Neural cell (in vitro differentiated cells): ENCODE measurements around the gene MAP7D1.

Source experiments
- EP300 ChIP-seq: fragments of 450-650 bp; conservative IDR thresholded peaks from 2 replicates; pipeline ENCODE4 v1.6.1; 2014; ENCODE audit warnings: antibody characterized with exemption, mild to moderate bottlenecking, moderate library complexity; ENCODE audit not compliant: poor library complexity, severe bottlenecking
- EZH2 ChIP-seq: fragments of 200-600, 300-800 bp; shearing (Covaris generic), sonication (generic); IDR thresholded peaks from 2 replicates; pipeline ENCODE4 v1.6.1; 2014; ENCODE audit warnings: antibody characterized with exemption, low read length, borderline replicate concordance, mild to moderate bottlenecking; ENCODE audit not compliant: insufficient read depth, poor library complexity, severe bottlenecking
- POLR2AphosphoS5 ChIP-seq: IDR thresholded peaks from 2 replicates; pipeline ENCODE4 v1.6.1; 2012
- SMC3 ChIP-seq: fragments of 450-650 bp; conservative IDR thresholded peaks from 2 replicates; pipeline ENCODE4 v1.6.1; 2014; ENCODE audit warnings: antibody characterized with exemption, mild to moderate bottlenecking, moderate library complexity; ENCODE audit not compliant: poor library complexity
- TAF1 ChIP-seq: IDR thresholded peaks from 2 replicates; pipeline ENCODE4 v1.6.1; 2012; ENCODE audit warnings: low read depth
- TF ChIP-seq, protein P1 (sequence below): fragments of 450-650 bp; IDR thresholded peaks from 2 replicates; pipeline ENCODE4 v1.5.1; 2014; ENCODE audit warnings: antibody characterized with exemption, mild to moderate bottlenecking, moderate library complexity; ENCODE audit not compliant: poor library complexity, severe bottlenecking

DNA sequence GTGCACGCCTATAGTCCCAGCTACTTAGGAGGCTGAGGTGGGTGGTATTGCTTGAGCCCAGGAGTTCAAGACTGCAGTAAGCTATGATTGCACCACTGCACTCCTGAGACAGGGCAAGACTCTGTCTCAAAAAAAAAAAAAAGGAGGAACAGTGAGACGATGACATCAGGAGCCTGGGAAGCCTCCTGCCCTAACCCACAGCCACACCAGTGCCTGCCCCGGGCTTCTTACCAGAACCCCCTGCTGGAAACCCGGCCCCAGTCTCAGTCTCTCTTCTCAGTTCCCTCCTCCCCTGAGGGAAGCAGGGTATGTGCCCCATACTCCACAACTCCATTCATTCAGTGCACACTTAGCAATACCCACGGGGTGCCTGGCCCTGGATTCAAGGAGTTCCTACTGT lies 40.0 kb upstream of the MAP7D1 start:
- TF ChIP-seq, protein P1, sequence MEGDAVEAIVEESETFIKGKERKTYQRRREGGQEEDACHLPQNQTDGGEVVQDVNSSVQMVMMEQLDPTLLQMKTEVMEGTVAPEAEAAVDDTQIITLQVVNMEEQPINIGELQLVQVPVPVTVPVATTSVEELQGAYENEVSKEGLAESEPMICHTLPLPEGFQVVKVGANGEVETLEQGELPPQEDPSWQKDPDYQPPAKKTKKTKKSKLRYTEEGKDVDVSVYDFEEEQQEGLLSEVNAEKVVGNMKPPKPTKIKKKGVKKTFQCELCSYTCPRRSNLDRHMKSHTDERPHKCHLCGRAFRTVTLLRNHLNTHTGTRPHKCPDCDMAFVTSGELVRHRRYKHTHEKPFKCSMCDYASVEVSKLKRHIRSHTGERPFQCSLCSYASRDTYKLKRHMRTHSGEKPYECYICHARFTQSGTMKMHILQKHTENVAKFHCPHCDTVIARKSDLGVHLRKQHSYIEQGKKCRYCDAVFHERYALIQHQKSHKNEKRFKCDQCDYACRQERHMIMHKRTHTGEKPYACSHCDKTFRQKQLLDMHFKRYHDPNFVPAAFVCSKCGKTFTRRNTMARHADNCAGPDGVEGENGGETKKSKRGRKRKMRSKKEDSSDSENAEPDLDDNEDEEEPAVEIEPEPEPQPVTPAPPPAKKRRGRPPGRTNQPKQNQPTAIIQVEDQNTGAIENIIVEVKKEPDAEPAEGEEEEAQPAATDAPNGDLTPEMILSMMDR: no peak
- TF ChIP-seq EZH2: no peak
- TF ChIP-seq POLR2AphosphoS5: no peak
- TF ChIP-seq SMC3: no peak
- no peak for TF ChIP-seq TAF1
- no peak for TF ChIP-seq EP300
